Pancreas (tissue), 10 donors: ENCODE results near the gene CIDEA. TPM values are rescaled to one million over a fixed set of nuclear protein-coding genes. Genes with fewer than 3 reads are reported as not detected.

Source experiments
- ATAC-seq, 4 donors: fragments of 200-7000 bp; cut with Tn5 transposase; one replicate each; pipeline versions ENCODE4 v1.8.0 to v1.9.1; 2020; ENCODE audit warnings: mild to moderate bottlenecking in 4 of 4, moderate library complexity in 4 of 4
- DNase-seq, 6 donors: peaks; one replicate each; pipeline ENCODE4 v3.0.0-alpha.2; 2020
- FAIRE-seq: peaks from 2 replicates; lab custom pipeline; 2012; peaks lifted over from hg19 to GRCh38; lab: Jason Lieb, UNC
- H3K27ac ChIP-seq, 4 donors: fragments of 200-600 bp; sonication (generic); 1 replicate in 3 of 4; 2 replicates in 1 of 4; pipeline versions ENCODE4 v1.5.0 to v1.8.0; 2020
- H3K27me3 ChIP-seq, 4 donors: fragments of 200-600 bp; one replicate each; pipeline ENCODE4 v1.8.0; 2021
- H3K36me3 ChIP-seq, 3 donors: fragments of 200-600 bp; sonication (generic) in 1 of 3; one replicate each; pipeline versions ENCODE4 v1.5.0 to v1.8.0; 2020 to 2021
- H3K4me1 ChIP-seq, 3 donors: fragments of 200-600 bp; one replicate each; pipeline ENCODE4 v1.8.0; 2021
- H3K4me3 ChIP-seq, 4 donors: fragments of 200-600 bp; sonication (generic) in 2 of 4; one replicate each; pipeline versions ENCODE4 v1.5.0 to v1.8.0; 2020 to 2021
- H3K9me3 ChIP-seq, 4 donors: fragments of 200-600 bp; one replicate each; pipeline ENCODE4 v1.8.0; 2021
- CTCF ChIP-seq, 4 donors: fragments of 200-600 bp; sonication (generic) in 3 of 4; IDR thresholded peaks; one replicate each; pipeline versions ENCODE4 v1.5.0 to v1.8.0; 2021; ENCODE audit warnings: antibody characterized with exemption in 4 of 4
- WGBS, 2 donors: extraction: QIAGEN DNeasy Blood & Tissue Kit; methylation state at CpG; one replicate each; pipeline ENCODE4 v1.1.7; 2013; 5-methylcytosine and 5-hydroxymethylcytosine counted together
- intact Hi-C, 3 donors: fragments of 100-400 bp; cut with DNase I; formaldehyde crosslinking; loops; one replicate each; pipeline versions ENCODE4 v1.11.1 to v1.14.2; 2022
- polyA plus RNA-seq, 2 donors: library from polyadenylated mRNA; stranded (reverse); fragments of 200-250 nt; gene quantifications; one replicate each; pipeline ENCODE4 v1.2.3, GENCODE V29; 2013
- total RNA-seq, 6 donors: library from RNA; stranded (reverse); fragmentation: NEBNext Ultra II Directional in 4 of 6; extraction: Animal tissue kit (Norgen Biotek cat#: 25700) in 4 of 6; gene quantifications; one replicate each; pipeline versions ENCODE4 v1.2.1 to v1.2.4, GENCODE V29; 2021 to 2023
- donor health status: healthy with polysubstance abuse.
- donor health status: DM: no; HTN: no; CAD: no; lungs with moderate emphysema.
- donor health status: DM: no; HTN: no; CAD: no.
- donor health status: control.
- donor health status: control.
- donor health status: Bipolar disorder and iron deficiency.
- donor health status: DM: yes; HTN: yes; CAD: no.
- donor health status: DM: no; HTN: no; CAD: no.
- donor health status: DM: no; HTN: no; CAD: no.
- donor health status: DM: yes; HTN: yes; CAD: no.

The CIDEA gene
- total and polyA plus RNA-seq, 8 donors = 0.35 to 3.5 (median 0.64) TPM; not detected in 5

- FAIRE-seq = no peak
These were observed 1.5 kb downstream of the CIDEA start for GRCh38 chr18:12255626-12256026.

GRCh38 chr18:12256951-12257350 lies 2.8 kb downstream of the CIDEA start:
- no peak for TF ChIP-seq CTCF (IDR thresholded peaks at IDR 0.05)
- peaks cover 0 to 4% (median 0%) of the 10 kb centered on the region in 4 donors for H3K27me3 ChIP-seq
- H3K27ac ChIP-seq = no peak overlapping the region
- H3K36me3 ChIP-seq = no peaks in the 10 kb centered on the region
- no peak for FAIRE-seq
- no peak for DNase-seq
- no peak overlapping the region for H3K4me3 ChIP-seq
- no peak for ATAC-seq
- H3K4me1 ChIP-seq = peaks cover 0 to 7% (median 0%) of the 10 kb centered on the region in 3 donors
- intact Hi-C loops = no loop called here
- 64 to 71% methylated on average over 6 of the region's 6 CpGs for WGBS, 2 donors
- no peaks in the 10 kb centered on the region for H3K9me3 ChIP-seq

More at GRCh38 chr18:12255626-12256026, 1.5 kb downstream of the CIDEA start:
- 70 to 74% methylated on average over 4 of the region's 4 CpGs for WGBS, 2 donors
- Histone ChIP-seq H3K27me3 (peaks cover 0 to 4% (median 0%) of the 10 kb centered on the region in 4 donors), H3K4me1 (peaks cover 0 to 7% (median 0%) of the 10 kb centered on the region in 3 donors), H3K9me3 (no peaks in the 10 kb centered on the region), H3K27ac (no peak overlapping the region), H3K36me3 (no peaks in the 10 kb centered on the region), H3K4me3 (no peak overlapping the region)
- peak in 1 of 4 donors; percentile 16 for ATAC-seq
- intact Hi-C loops = no loop called here
- TF ChIP-seq CTCF (IDR thresholded peaks at IDR 0.05) = no peak
- DNase-seq = no peak

- H3K9me3 ChIP-seq = no peaks in the 10 kb centered on the region
- FAIRE-seq = no peak
- H3K4me1 ChIP-seq = peaks cover 0 to 7% (median 0%) of the 10 kb centered on the region in 3 donors
- peaks cover 0 to 4% (median 0%) of the 10 kb centered on the region in 4 donors for H3K27me3 ChIP-seq
- no peak overlapping the region for H3K27ac ChIP-seq
- ATAC-seq = no peak
- DNase-seq = no peak
- no peaks in the 10 kb centered on the region for H3K36me3 ChIP-seq
- TF ChIP-seq CTCF (IDR thresholded peaks at IDR 0.05) = no peak
- intact Hi-C loops = no loop called here
- no peak overlapping the region for H3K4me3 ChIP-seq
- 83 to 84% methylated on average over 21 of the region's 21 CpGs for WGBS, 2 donors
These were observed 4.0 kb downstream of the CIDEA start for GRCh38 chr18:12257996-12258718.

GRCh38 chr18:12258719-12259705 lies 4.9 kb downstream of the CIDEA start:
- Histone ChIP-seq H3K36me3 (no peaks in the 10 kb centered on the region), H3K4me3 (no peak overlapping the region), H3K27me3 (peaks cover 0 to 4% (median 0%) of the 10 kb centered on the region in 4 donors), H3K27ac (no peak overlapping the region), H3K9me3 (no peaks in the 10 kb centered on the region), H3K4me1 (peaks cover 0 to 5% (median 0%) of the 10 kb centered on the region in 3 donors)
- ATAC-seq = peak in 1 of 4 donors; percentile 52
- no peak for DNase-seq
- intact Hi-C loops = no loop called here
- WGBS, 2 donors = 79 to 80% methylated on average over 29 of the region's 29 CpGs
- TF ChIP-seq CTCF (IDR thresholded peaks at IDR 0.05) = no peak
- no peak for FAIRE-seq
